Upper lobe of right lung (tissue), 1 donor: Measurements from ENCODE around the gene STX2. TPM values are rescaled to one million over a fixed set of nuclear protein-coding genes. Genes with fewer than 3 reads are reported as not detected.

ENCODE experiments used
- ATAC-seq: fragments of 200-7000 bp; cut with Tn5 transposase; one replicate; pipeline ENCODE4 v1.9.1; 2020; ENCODE audit warnings: mild to moderate bottlenecking, moderate library complexity
- DNase-seq: peaks from one replicate; pipeline ENCODE4 v3.0.0-alpha.2; 2020
- H3K27ac ChIP-seq: fragments of 200-600 bp; one replicate; pipeline ENCODE4 v1.8.0; 2022
- H3K27me3 ChIP-seq: fragments of 200-600 bp; one replicate; pipeline ENCODE4 v1.8.0; 2022; ENCODE audit warnings: mild to moderate bottlenecking
- H3K36me3 ChIP-seq: fragments of 200-600 bp; one replicate; pipeline ENCODE4 v1.8.0; 2022
- H3K4me1 ChIP-seq: fragments of 200-600 bp; one replicate; pipeline ENCODE4 v1.8.0; 2022
- H3K4me3 ChIP-seq: fragments of 200-600 bp; one replicate; pipeline ENCODE4 v1.8.0; 2022; ENCODE audit warnings: mild to moderate bottlenecking
- H3K9me3 ChIP-seq: fragments of 200-600 bp; one replicate; pipeline ENCODE4 v1.8.0; 2022
- CTCF ChIP-seq: fragments of 200-600 bp; IDR thresholded peaks from one replicate; pipeline ENCODE4 v1.8.0; 2022; ENCODE audit warnings: antibody characterized with exemption
- intact Hi-C: fragments of 100-400 bp; cut with DNase I; formaldehyde crosslinking; loops from one replicate; pipeline ENCODE4 v1.11.0; 2022
- total RNA-seq: library from RNA; stranded (reverse); fragmentation: NEBNext Ultra II Directional; extraction: Animal tissue kit (Norgen Biotek cat#: 25700); gene quantifications from one replicate; pipeline ENCODE4 v1.2.1, GENCODE V29; 2021
- donor health status: DM: no; HTN: yes; CAD: no; lungs with severe emphysema.

Gene STX2
- total RNA-seq, 1 donor from 2014 or later: 23.6 TPM

- ATAC-seq (no peak), DNase-seq (no peak)
- no peaks in the 10 kb centered on the region for H3K4me1 ChIP-seq
- H3K27me3 ChIP-seq: no peaks in the 10 kb centered on the region
- no peaks in the 10 kb centered on the region for H3K9me3 ChIP-seq
- H3K27ac ChIP-seq: no peak overlapping the region
- H3K4me3 ChIP-seq: no peak overlapping the region
- H3K36me3 ChIP-seq: peaks cover 85% of the 10 kb centered on the region
- no peak for TF ChIP-seq CTCF
- intact Hi-C loops: no loop called here
Observed at GRCh38 chr12:130800312-130800711, 38.7 kb downstream of the STX2 start.

- no peaks in the 10 kb centered on the region for H3K4me1 ChIP-seq
- no peak overlapping the region for H3K4me3 ChIP-seq
- no peak overlapping the region for H3K27ac ChIP-seq
- ATAC-seq (no peak), DNase-seq (no peak)
- H3K9me3 ChIP-seq: no peaks in the 10 kb centered on the region
- TF ChIP-seq CTCF: no peak
- intact Hi-C loops: no loop called here
- peaks cover 85% of the 10 kb centered on the region for H3K36me3 ChIP-seq
- H3K27me3 ChIP-seq: no peaks in the 10 kb centered on the region
Observed at GRCh38 chr12:130799051-130799450, 40.0 kb downstream of the STX2 start.

- H3K36me3 ChIP-seq: peaks cover 84% of the 10 kb centered on the region
- intact Hi-C loops: no loop called here
- TF ChIP-seq CTCF: no peak
- H3K27me3 ChIP-seq: no peaks in the 10 kb centered on the region
- H3K27ac ChIP-seq: no peak overlapping the region
- H3K4me3 ChIP-seq: peak overlapping the region; percentile 17
- no peaks in the 10 kb centered on the region for H3K9me3 ChIP-seq
- ATAC-seq: no peak
- DNase-seq: no peak
- no peaks in the 10 kb centered on the region for H3K4me1 ChIP-seq
Observed at GRCh38 chr12:130796985-130797686, 41.9 kb downstream of the STX2 start.

GRCh38 chr12:130795906-130796305 is 43.1 kb downstream of the STX2 start:
- H3K4me3 ChIP-seq: no peak overlapping the region
- DNase-seq: no peak
- H3K9me3 ChIP-seq: no peaks in the 10 kb centered on the region
- H3K4me1 ChIP-seq: no peaks in the 10 kb centered on the region
- H3K36me3 ChIP-seq: peaks cover 89% of the 10 kb centered on the region
- intact Hi-C loops: no loop called here
- no peak overlapping the region for H3K27ac ChIP-seq
- no peak for ATAC-seq
- H3K27me3 ChIP-seq: no peaks in the 10 kb centered on the region
- no peak for TF ChIP-seq CTCF

- no peaks in the 10 kb centered on the region for H3K4me1 ChIP-seq
- ATAC-seq (peak; percentile 24), DNase-seq (no peak)
- no peaks in the 10 kb centered on the region for H3K9me3 ChIP-seq
- peaks cover 79% of the 10 kb centered on the region for H3K36me3 ChIP-seq
- no peak overlapping the region for H3K27ac ChIP-seq
- no peaks in the 10 kb centered on the region for H3K27me3 ChIP-seq
- no peak overlapping the region for H3K4me3 ChIP-seq
- intact Hi-C loops: no loop called here
- no peak for TF ChIP-seq CTCF
Observed at GRCh38 chr12:130793554-130793849, 45.5 kb downstream of the STX2 start.
